Mesendoderm (in vitro differentiated cells): ENCODE measurements around the gene OR56A1.

ENCODE experiments used
- DNase-seq: peaks from one replicate; pipeline ENCODE4 v3.0.0; 2013
- H2AK5ac ChIP-seq: 2 replicates; pipeline ENCODE4 v1.6.1; 2013; ENCODE audit warnings: low read length, inconsistent platforms
- H2BK120ac ChIP-seq: 2 replicates; pipeline ENCODE4 v1.6.1; 2013; ENCODE audit warnings: low read depth, mild to moderate bottlenecking, low read length, moderate library complexity, mixed read lengths
- H2BK15ac ChIP-seq: replicated peaks from 2 replicates; pipeline ENCODE4 v1.6.1; 2013; ENCODE audit warnings: low read depth, mild to moderate bottlenecking, moderate library complexity
- H2BK5ac ChIP-seq: 2 replicates; pipeline ENCODE4 v1.6.1; 2013; ENCODE audit warnings: low read length, inconsistent platforms
- H3K18ac ChIP-seq: 2 replicates; pipeline ENCODE4 v1.6.1; 2013; ENCODE audit warnings: mild to moderate bottlenecking, low read length, mixed read lengths
- H3K23ac ChIP-seq: one replicate; pipeline ENCODE4 v1.6.1; 2013; ENCODE audit warnings: low read length
- H3K27ac ChIP-seq: 2 replicates; pipeline ENCODE4 v1.5.1; 2013; ENCODE audit warnings: low read depth, mild to moderate bottlenecking, inconsistent platforms, low read length, moderate library complexity
- H3K27me3 ChIP-seq: 2 replicates; pipeline ENCODE4 v1.6.1; 2013; ENCODE audit warnings: low read length, control low read depth, mild to moderate bottlenecking, inconsistent platforms; ENCODE audit not compliant: insufficient read depth, poor library complexity
- H3K36me3 ChIP-seq: 2 replicates; pipeline ENCODE4 v1.6.1; 2013; ENCODE audit warnings: low read length, inconsistent platforms; ENCODE audit not compliant: control insufficient read depth, insufficient read depth
- H3K4ac ChIP-seq: one replicate; pipeline ENCODE4 v1.6.1; 2013; ENCODE audit warnings: low read depth, mild to moderate bottlenecking, low read length, moderate library complexity
- H3K4me1 ChIP-seq: 2 replicates; pipeline ENCODE4 v1.6.1; 2013; ENCODE audit warnings: low read depth, low read length, inconsistent platforms; ENCODE audit not compliant: control insufficient read depth
- H3K4me2 ChIP-seq: 2 replicates; pipeline ENCODE4 v1.6.1; 2013; ENCODE audit warnings: low read length
- H3K4me3 ChIP-seq: 2 replicates; pipeline ENCODE4 v1.5.1; 2013; ENCODE audit warnings: mild to moderate bottlenecking, low read length
- H3K56ac ChIP-seq: one replicate; pipeline ENCODE4 v1.6.1; 2013; ENCODE audit warnings: low read length
- H3K79me1 ChIP-seq: 2 replicates; pipeline ENCODE4 v1.6.1; 2013; ENCODE audit warnings: low read length, inconsistent platforms
- H3K79me2 ChIP-seq: 2 replicates; pipeline ENCODE4 v1.6.1; 2013; ENCODE audit warnings: mild to moderate bottlenecking, low read length; ENCODE audit not compliant: control insufficient read depth, insufficient read depth
- H3K9ac ChIP-seq: 2 replicates; pipeline ENCODE4 v1.6.1; 2013; ENCODE audit warnings: low read length, inconsistent platforms
- H4K5ac ChIP-seq: one replicate; pipeline ENCODE4 v1.6.1; 2013; ENCODE audit warnings: low read length
- H4K8ac ChIP-seq: one replicate; pipeline ENCODE4 v1.6.1; 2013; ENCODE audit warnings: low read depth, mild to moderate bottlenecking, control low read depth, low read length, moderate library complexity
- WGBS: extraction: QIAGEN DNeasy Blood & Tissue Kit; methylation state at CpG from one replicate; pipeline ENCODE4 v1.1.7; 2013; ENCODE audit warnings: low lambda C conversion rate, missing lambda C conversion rate; ENCODE audit not compliant: insufficient coverage; ENCODE audit errors: extremely low coverage; 5-methylcytosine and 5-hydroxymethylcytosine counted together

The OR56A1 gene

GRCh38 chr11:6062691-6063358, 32.3 kb upstream of the OR56A1 start:
- Histone ChIP-seq H3K36me3 (no peaks in the 10 kb centered on the region), H3K4me3 (no peak overlapping the region), H3K4ac (no peak overlapping the region), H2AK5ac (no peak overlapping the region), H3K23ac (no peak overlapping the region), H3K4me1 (peaks cover 4% of the 10 kb centered on the region), H2BK120ac (no peak overlapping the region), H3K27me3 (no peaks in the 10 kb centered on the region), H3K79me1 (no peaks in the 10 kb centered on the region), H3K56ac (no peak overlapping the region), H3K79me2 (no peaks in the 10 kb centered on the region), H3K4me2 (no peak overlapping the region), H3K9ac (no peak overlapping the region), H4K5ac (no peak overlapping the region), H4K8ac (no peak overlapping the region), H3K18ac (no peak overlapping the region), H2BK15ac (no peak overlapping the region), H3K27ac (no peak overlapping the region), H2BK5ac (no peak overlapping the region)
- WGBS, result no CpG with 5 or more reads among the region's 5 CpGs
- peak; percentile 8 for DNase-seq

DNA sequence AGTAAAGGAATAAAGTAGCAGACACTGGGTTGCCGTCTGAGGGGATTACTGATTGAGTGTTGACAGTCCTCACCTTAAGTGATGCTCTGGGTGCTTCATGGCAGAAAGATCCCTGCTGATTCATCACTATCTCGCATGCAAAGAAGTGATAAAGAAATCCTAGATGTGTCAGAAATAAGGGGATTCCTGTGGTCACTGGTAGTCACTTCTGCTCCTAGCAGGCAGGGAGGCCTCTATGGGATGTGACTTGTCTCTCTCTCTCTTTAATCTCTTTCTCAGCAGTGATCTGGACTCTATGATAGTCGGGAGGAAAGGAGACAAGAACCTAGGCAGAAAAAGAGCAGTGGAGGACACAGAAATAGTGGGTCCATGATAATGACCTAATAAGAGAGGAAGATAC, 30.9 kb upstream of the OR56A1 start:
- Histone ChIP-seq H3K4ac (no peak overlapping the region), H4K8ac (no peak overlapping the region), H3K4me2 (no peak overlapping the region), H2BK5ac (no peak overlapping the region), H3K4me3 (no peak overlapping the region), H3K4me1 (peaks cover 4% of the 10 kb centered on the region), H3K79me1 (no peaks in the 10 kb centered on the region), H3K18ac (no peak overlapping the region), H3K23ac (no peak overlapping the region), H4K5ac (no peak overlapping the region), H2AK5ac (no peak overlapping the region), H2BK15ac (no peak overlapping the region), H3K79me2 (no peaks in the 10 kb centered on the region), H3K56ac (no peak overlapping the region), H3K27me3 (no peaks in the 10 kb centered on the region), H3K27ac (no peak overlapping the region), H2BK120ac (no peak overlapping the region), H3K36me3 (no peaks in the 10 kb centered on the region), H3K9ac (no peak overlapping the region)
- WGBS, result no CpG with 5 or more reads among the region's 3 CpGs
- DNase-seq, result peak; percentile 87

DNA sequence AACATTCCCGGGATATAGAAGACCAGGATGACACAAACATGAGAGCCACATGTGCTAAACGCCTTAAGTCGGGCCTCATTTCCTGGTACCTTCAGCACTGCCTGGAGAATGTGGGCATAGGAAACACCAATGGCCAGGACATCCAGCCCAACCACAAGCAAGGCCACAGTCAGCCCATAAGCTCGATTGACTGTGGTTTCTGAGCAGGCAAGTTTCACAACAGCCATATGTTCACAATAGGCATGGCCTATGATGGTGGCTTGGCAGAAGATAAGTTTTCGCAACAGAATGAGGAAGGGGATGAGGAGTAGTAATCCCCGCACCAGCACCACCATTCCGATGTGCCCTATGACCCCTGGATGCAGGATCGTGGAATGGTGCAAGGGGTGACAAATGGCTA, 26.9 kb upstream of the OR56A1 start:
- WGBS, result no CpG with 5 or more reads among the region's 8 CpGs
- Histone ChIP-seq H3K79me2 (no peaks in the 10 kb centered on the region), H4K8ac (no peak overlapping the region), H2AK5ac (no peak overlapping the region), H2BK5ac (no peak overlapping the region), H3K27me3 (no peaks in the 10 kb centered on the region), H3K56ac (no peak overlapping the region), H3K27ac (no peak overlapping the region), H3K4me3 (no peak overlapping the region), H3K4ac (no peak overlapping the region), H3K4me1 (peaks cover 4% of the 10 kb centered on the region), H3K23ac (no peak overlapping the region), H3K9ac (no peak overlapping the region), H4K5ac (no peak overlapping the region), H3K18ac (no peak overlapping the region), H3K4me2 (no peak overlapping the region), H3K79me1 (no peaks in the 10 kb centered on the region), H2BK120ac (no peak overlapping the region), H2BK15ac (no peak overlapping the region), H3K36me3 (no peaks in the 10 kb centered on the region)
- DNase-seq, result no peak

DNA sequence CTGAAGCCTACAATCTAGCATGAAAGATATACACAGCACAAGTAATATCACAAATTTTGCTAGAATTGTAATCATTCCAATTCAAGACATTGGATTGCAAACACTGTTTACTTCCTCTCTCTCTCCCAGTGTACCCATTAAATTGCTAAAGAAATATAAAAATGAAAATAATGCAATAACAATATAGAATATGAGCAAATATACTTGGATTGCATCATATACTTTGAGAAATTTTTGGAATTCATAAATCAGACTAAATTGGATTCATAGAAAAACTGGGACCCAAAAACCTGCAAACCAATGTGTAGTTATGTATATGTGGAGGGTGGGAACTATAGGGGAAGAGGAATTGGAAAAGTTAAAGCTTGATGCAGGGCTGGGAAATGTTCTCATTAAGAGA, 25.0 kb upstream of the OR56A1 start:
- Histone ChIP-seq H2BK120ac (no peak overlapping the region), H3K27me3 (no peaks in the 10 kb centered on the region), H4K8ac (no peak overlapping the region), H3K4me1 (no peaks in the 10 kb centered on the region), H3K27ac (no peak overlapping the region), H2BK5ac (no peak overlapping the region), H3K79me2 (no peaks in the 10 kb centered on the region), H3K18ac (no peak overlapping the region), H4K5ac (no peak overlapping the region), H3K9ac (no peak overlapping the region), H3K79me1 (no peaks in the 10 kb centered on the region), H2AK5ac (no peak overlapping the region), H3K4me2 (no peak overlapping the region), H3K4ac (no peak overlapping the region), H3K23ac (no peak overlapping the region), H3K4me3 (no peak overlapping the region), H3K36me3 (no peaks in the 10 kb centered on the region), H3K56ac (no peak overlapping the region), H2BK15ac (no peak overlapping the region)
- no peak for DNase-seq

DNA sequence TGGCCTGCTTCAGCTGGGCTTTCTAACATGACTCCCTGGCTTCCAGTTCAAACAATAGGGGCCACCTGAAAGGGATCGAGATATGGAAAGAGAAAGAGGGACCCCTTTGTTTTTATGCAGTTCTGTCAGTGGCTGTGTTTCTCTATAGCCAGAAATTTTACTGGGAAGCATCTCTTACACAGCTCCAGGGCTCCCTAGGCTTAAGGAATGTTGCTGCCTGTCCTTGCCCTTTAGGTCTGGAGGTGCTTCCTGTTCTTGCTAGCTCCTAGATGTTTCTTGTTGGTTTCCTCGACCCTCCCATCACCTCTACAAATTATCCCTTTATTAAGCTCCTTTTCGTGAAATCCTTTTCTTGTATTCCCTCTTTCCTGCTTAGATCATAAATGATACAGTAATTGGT, 21.8 kb upstream of the OR56A1 start:
- H3K9ac ChIP-seq, result no peak overlapping the region
- no peak overlapping the region for H3K23ac ChIP-seq
- H2BK5ac ChIP-seq, result no peak overlapping the region
- peak; percentile 13 for DNase-seq
- no peak overlapping the region for H2BK15ac ChIP-seq
- H4K8ac ChIP-seq, result no peak overlapping the region
- no peak overlapping the region for H4K5ac ChIP-seq
- no peak overlapping the region for H2AK5ac ChIP-seq
- no peaks in the 10 kb centered on the region for H3K27me3 ChIP-seq
- no peak overlapping the region for H3K4me3 ChIP-seq
- H3K4ac ChIP-seq, result no peak overlapping the region
- H3K4me1 ChIP-seq, result no peaks in the 10 kb centered on the region
- H3K4me2 ChIP-seq, result no peak overlapping the region
- no peak overlapping the region for H3K27ac ChIP-seq
- H3K79me2 ChIP-seq, result no peaks in the 10 kb centered on the region
- H3K56ac ChIP-seq, result no peak overlapping the region
- no peaks in the 10 kb centered on the region for H3K36me3 ChIP-seq
- H2BK120ac ChIP-seq, result no peak overlapping the region
- no peaks in the 10 kb centered on the region for H3K79me1 ChIP-seq
- no CpG with 5 or more reads among the region's 3 CpGs for WGBS
- H3K18ac ChIP-seq, result peak overlapping the region; percentile 45

GRCh38 chr11:6040874-6041273, 10.3 kb upstream of the OR56A1 start:
- Histone ChIP-seq H3K27me3 (no peaks in the 10 kb centered on the region), H3K18ac (no peak overlapping the region), H3K4me2 (no peak overlapping the region), H3K4me1 (no peaks in the 10 kb centered on the region), H3K27ac (no peak overlapping the region), H3K23ac (no peak overlapping the region), H3K79me2 (no peaks in the 10 kb centered on the region), H2BK5ac (no peak overlapping the region), H3K79me1 (no peaks in the 10 kb centered on the region), H4K8ac (no peak overlapping the region), H2AK5ac (no peak overlapping the region), H3K4ac (no peak overlapping the region), H2BK120ac (no peak overlapping the region), H3K56ac (no peak overlapping the region), H3K4me3 (no peak overlapping the region), H4K5ac (no peak overlapping the region), H2BK15ac (no peak overlapping the region), H3K9ac (no peak overlapping the region), H3K36me3 (no peaks in the 10 kb centered on the region)
- DNase-seq, result no peak
- WGBS, result no CpG with 5 or more reads among the region's 4 CpGs
